Upper lobe of left lung (tissue), 6 donors: ENCODE results near the gene ACP2. TPM values are rescaled to one million over a fixed set of nuclear protein-coding genes. Genes with fewer than 3 reads are reported as not detected.

Experiments
- ATAC-seq, 2 donors: fragments of 200-7000 bp; cut with Tn5 transposase; one replicate each; pipeline ENCODE4 v1.9.1; 2022; ENCODE audit warnings: mild to moderate bottlenecking in 2 of 2, moderate library complexity in 2 of 2; ENCODE audit not compliant: low FRiP score in 2 of 2
- DNase-seq, 2 donors: peaks; one replicate each; pipeline ENCODE4 v3.0.0-alpha.2; 2019 to 2020
- H3K27ac ChIP-seq, 4 donors: fragments of 200-600 bp; sonication (generic); one replicate each; pipeline ENCODE4 v1.5.1; 2016 to 2019
- H3K27me3 ChIP-seq, 4 donors: fragments of 200-600 bp; sonication (generic); one replicate each; pipeline ENCODE4 v1.5.1; 2017 to 2019
- H3K36me3 ChIP-seq, 4 donors: fragments of 200-600 bp; sonication (generic); one replicate each; pipeline ENCODE4 v1.5.1; 2016 to 2019
- H3K4me1 ChIP-seq, 4 donors: fragments of 200-600 bp; sonication (generic); one replicate each; pipeline ENCODE4 v1.5.1; 2018 to 2019
- H3K4me3 ChIP-seq, 4 donors: fragments of 200-600 bp; sonication (generic); one replicate each; pipeline ENCODE4 v1.5.1; 2017 to 2019; ENCODE audit warnings: mild to moderate bottlenecking in 2 of 4, moderate library complexity in 1 of 4
- H3K9me3 ChIP-seq, 4 donors: fragments of 200-600 bp; sonication (generic); one replicate each; pipeline ENCODE4 v1.5.1; 2018 to 2019
- EP300 ChIP-seq, 4 donors: sonication (generic); formaldehyde crosslinking; IDR thresholded peaks; one replicate each; pipeline ENCODE4 v1.5.1; 2017; ENCODE audit warnings: antibody characterized with exemption in 4 of 4, control low read depth in 2 of 4
- POLR2A ChIP-seq, 4 donors: fragments of 450-650 bp; IDR thresholded peaks; one replicate each; pipeline ENCODE4 v1.5.1; 2016 to 2017; ENCODE audit warnings: antibody characterized with exemption in 4 of 4, mild to moderate bottlenecking in 2 of 4
- POLR2AphosphoS5 ChIP-seq, 2 donors: sonication (generic); formaldehyde crosslinking; IDR thresholded peaks; one replicate each; pipeline ENCODE4 v1.5.1; 2017; ENCODE audit warnings: antibody characterized with exemption in 2 of 2
- WGBS, 2 donors: methylation state at CpG; one replicate each; pipeline ENCODE4 v1.1.5; 2017 to 2018; 5-methylcytosine and 5-hydroxymethylcytosine counted together
- total RNA-seq, 6 donors: library from RNA; depleted of rRNA in 4 of 6; stranded (reverse); fragments of >200 nt in 4 of 6; gene quantifications; one replicate each; pipeline versions ENCODE4 v1.1.0 to v1.2.1, GENCODE V29; 2016 to 2021
- TF ChIP-seq, protein P1 (sequence below), 6 experiments: fragments of 450-650 bp in 4 of 6; fragments of 200-600 bp in 2 of 6; sonication (generic) in 2 of 6; IDR thresholded peaks; one replicate each; pipeline ENCODE4 v1.5.1; 2016 to 2019; ENCODE audit warnings: antibody characterized with exemption in 6 of 6
- donor health status: DM: no; HTN: no; CAD: no; lungs with moderate emphysema.
- donor health status: DM: no; HTN: yes; CAD: no; lungs with severe emphysema.

The ACP2 gene
- total RNA-seq, 6 donors from 2014 or later, result 37.0 to 78.6 (median 46.5) TPM

DNA sequence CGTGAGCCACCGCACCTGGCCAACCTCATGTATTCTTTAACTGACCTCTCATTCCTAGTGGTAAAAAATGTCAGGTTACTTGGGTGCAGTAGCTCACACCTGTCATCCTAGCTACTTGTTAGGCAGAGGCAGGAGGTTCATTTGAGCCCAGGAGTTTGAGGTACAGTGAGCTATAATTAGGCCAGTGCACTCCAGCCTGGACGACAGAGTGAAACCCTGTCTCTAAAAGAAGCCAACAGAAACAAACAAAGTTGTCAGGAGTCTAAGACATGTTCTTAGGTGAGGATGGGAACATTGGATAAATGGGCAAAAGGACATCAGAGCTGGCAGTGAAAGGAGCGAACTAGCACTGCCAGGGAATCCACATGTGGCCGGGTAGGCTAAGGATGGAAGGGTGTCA is 39.5 kb upstream of the ACP2 start:
- 84 to 92% methylated on average over 5 of the region's 5 CpGs for WGBS, 2 donors
- no peaks in the 10 kb centered on the region for H3K4me1 ChIP-seq
- H3K9me3 ChIP-seq, result no peaks in the 10 kb centered on the region
- ATAC-seq, result no peak
- no peak for DNase-seq
- TF ChIP-seq EP300 (IDR thresholded peaks at IDR 0.05) (no peak), POLR2A (IDR thresholded peaks at IDR 0.05) (no peak), POLR2AphosphoS5 (IDR thresholded peaks at IDR 0.05) (no peak)
- TF ChIP-seq, protein P1, sequence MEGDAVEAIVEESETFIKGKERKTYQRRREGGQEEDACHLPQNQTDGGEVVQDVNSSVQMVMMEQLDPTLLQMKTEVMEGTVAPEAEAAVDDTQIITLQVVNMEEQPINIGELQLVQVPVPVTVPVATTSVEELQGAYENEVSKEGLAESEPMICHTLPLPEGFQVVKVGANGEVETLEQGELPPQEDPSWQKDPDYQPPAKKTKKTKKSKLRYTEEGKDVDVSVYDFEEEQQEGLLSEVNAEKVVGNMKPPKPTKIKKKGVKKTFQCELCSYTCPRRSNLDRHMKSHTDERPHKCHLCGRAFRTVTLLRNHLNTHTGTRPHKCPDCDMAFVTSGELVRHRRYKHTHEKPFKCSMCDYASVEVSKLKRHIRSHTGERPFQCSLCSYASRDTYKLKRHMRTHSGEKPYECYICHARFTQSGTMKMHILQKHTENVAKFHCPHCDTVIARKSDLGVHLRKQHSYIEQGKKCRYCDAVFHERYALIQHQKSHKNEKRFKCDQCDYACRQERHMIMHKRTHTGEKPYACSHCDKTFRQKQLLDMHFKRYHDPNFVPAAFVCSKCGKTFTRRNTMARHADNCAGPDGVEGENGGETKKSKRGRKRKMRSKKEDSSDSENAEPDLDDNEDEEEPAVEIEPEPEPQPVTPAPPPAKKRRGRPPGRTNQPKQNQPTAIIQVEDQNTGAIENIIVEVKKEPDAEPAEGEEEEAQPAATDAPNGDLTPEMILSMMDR (IDR thresholded peaks at IDR 0.05), result no peak
- H3K4me3 ChIP-seq, result no peak overlapping the region
- no peak overlapping the region for H3K27ac ChIP-seq
- H3K36me3 ChIP-seq, result peaks cover 74 to 100% (median 98%) of the 10 kb centered on the region in 4 donors
- no peaks in the 10 kb centered on the region for H3K27me3 ChIP-seq

DNA sequence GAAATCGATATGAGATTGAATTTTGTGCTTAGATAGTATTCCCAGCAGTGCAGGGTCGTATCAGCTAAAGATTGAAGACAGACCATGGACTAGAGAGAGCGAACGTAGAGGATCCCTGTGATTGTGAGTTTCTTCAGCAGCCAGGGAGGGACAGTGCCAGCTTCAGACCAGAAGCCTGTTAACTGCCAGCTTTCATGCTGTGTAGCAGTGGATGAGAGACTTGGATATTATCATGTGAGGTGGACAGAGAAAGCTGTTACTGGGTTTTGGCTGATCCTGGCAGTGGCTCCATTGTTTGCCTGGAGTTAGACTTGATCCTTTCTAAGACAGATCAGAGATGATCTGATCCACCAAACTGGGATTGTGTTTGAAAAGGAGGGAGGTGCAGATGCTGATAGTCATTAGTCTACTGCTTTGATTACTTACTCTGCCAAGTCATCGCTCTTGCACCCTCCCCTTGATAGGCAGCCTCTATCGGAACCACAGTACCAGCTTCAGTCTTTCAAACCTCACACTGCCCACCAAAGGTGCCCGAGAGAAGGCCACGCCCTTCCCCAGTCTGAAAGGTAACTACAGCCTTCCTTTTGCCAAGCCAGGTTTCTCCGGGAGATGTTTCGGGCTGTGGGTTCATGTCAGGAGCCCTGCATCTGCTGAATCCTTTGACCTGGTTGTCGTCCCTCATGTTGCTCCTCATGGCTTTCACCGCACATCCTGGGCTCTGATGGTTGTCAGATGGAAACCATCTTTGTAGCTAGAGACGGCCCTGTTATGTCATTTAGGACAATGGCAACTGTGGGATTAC is 37.6 kb upstream of the ACP2 start:
- H3K4me1 ChIP-seq, result no peaks in the 10 kb centered on the region
- no peak overlapping the region for H3K27ac ChIP-seq
- WGBS, 2 donors, result 95 to 97% methylated on average over 13 of the region's 13 CpGs
- TF ChIP-seq EP300 (IDR thresholded peaks at IDR 0.05) (no peak), POLR2AphosphoS5 (IDR thresholded peaks at IDR 0.05) (no peak), POLR2A (IDR thresholded peaks at IDR 0.05) (no peak)
- TF ChIP-seq, protein P1 (IDR thresholded peaks at IDR 0.05), result no peak
- H3K9me3 ChIP-seq, result no peaks in the 10 kb centered on the region
- no peak for ATAC-seq
- H3K27me3 ChIP-seq, result no peaks in the 10 kb centered on the region
- no peak overlapping the region for H3K4me3 ChIP-seq
- peaks cover 77 to 100% (median 98%) of the 10 kb centered on the region in 4 donors for H3K36me3 ChIP-seq
- DNase-seq, result no peak

DNA sequence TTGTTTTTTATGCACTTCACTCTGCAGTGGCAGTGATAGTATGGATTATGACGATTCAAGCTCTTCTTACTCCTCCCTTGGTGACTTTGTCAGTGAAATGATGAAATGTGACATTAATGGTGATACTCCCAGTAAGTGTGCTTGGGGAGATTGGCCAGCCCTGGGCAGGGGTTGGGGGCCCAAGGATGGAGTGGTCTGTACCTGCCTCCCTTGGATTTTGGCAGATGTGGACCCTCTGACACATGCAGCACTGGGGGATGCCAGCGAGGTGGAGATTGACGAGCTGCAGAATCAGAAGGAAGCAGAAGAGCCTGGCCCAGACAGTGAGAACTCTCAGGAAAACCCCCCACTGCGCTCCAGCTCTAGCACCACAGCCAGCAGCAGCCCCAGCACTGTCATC is 35.5 kb upstream of the ACP2 start:
- no peak for DNase-seq
- Histone ChIP-seq H3K27ac (no peak overlapping the region), H3K27me3 (no peaks in the 10 kb centered on the region), H3K4me3 (no peak overlapping the region), H3K9me3 (no peaks in the 10 kb centered on the region), H3K4me1 (no peaks in the 10 kb centered on the region), H3K36me3 (peaks cover 81 to 100% (median 98%) of the 10 kb centered on the region in 4 donors)
- peak in 1 of 2 donors; percentile 20 for ATAC-seq
- TF ChIP-seq, protein P1 (IDR thresholded peaks at IDR 0.05), result no peak
- TF ChIP-seq POLR2AphosphoS5 (IDR thresholded peaks at IDR 0.05) (no peak), EP300 (IDR thresholded peaks at IDR 0.05) (no peak), POLR2A (IDR thresholded peaks at IDR 0.05) (no peak)
- WGBS, 2 donors, result 90 to 99% methylated on average over 4 of the region's 4 CpGs

DNA sequence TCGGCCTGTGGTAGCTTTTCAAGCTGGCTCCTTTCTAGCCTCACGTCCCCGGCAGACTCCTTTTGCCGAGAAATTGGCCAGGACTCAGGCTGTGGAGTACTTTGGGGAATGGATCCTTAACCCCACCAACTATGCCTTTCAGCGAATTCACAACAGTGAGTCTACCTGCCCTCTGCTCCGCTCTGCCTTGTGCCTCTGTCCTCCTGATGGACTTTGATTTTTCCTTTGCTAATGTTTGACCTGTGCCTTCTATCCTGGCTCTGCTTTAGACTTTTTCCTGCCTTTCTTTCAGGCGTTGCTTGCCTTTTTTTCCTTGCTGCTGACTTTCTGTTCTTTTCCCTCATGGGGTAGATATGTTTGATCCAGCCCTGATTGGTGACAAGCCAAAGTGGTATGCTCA is 33.8 kb upstream of the ACP2 start:
- H3K27ac ChIP-seq, result no peak overlapping the region
- no peak overlapping the region for H3K4me3 ChIP-seq
- H3K27me3 ChIP-seq, result no peaks in the 10 kb centered on the region
- H3K9me3 ChIP-seq, result no peaks in the 10 kb centered on the region
- TF ChIP-seq POLR2AphosphoS5 (IDR thresholded peaks at IDR 0.05) (no peak), EP300 (IDR thresholded peaks at IDR 0.05) (no peak), POLR2A (IDR thresholded peaks at IDR 0.05) (no peak)
- TF ChIP-seq, protein P1 (IDR thresholded peaks at IDR 0.05), result no peak
- peaks cover 83 to 100% (median 97%) of the 10 kb centered on the region in 4 donors for H3K36me3 ChIP-seq
- ATAC-seq, result no peak
- no peaks in the 10 kb centered on the region for H3K4me1 ChIP-seq
- no peak for DNase-seq
- 93 to 94% methylated on average over 7 of the region's 7 CpGs for WGBS, 2 donors

DNA sequence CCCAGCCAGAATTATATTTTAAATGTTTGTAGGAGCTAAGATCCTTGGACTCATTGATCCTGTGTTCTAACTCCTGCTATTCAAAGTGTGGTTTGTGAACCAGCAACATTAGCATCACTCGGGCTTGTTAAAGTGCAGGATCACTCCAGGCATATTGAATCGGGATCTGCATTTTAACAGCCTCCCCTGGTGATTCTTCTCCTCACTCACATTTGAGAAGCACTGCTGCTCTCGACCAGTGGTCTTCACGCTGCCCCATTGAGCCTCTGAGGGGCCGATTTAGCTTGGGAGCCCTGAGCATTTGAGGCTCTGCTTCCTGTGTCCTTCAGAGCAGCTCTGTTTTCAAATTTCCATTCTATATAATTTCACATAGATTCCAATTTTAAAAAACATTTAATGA is 32.2 kb upstream of the ACP2 start:
- DNase-seq (no peak), ATAC-seq (no peak)
- WGBS, 2 donors, result 83 to 84% methylated on average over 5 of the region's 5 CpGs
- TF ChIP-seq EP300 (IDR thresholded peaks at IDR 0.05) (no peak), POLR2A (IDR thresholded peaks at IDR 0.05) (no peak), POLR2AphosphoS5 (IDR thresholded peaks at IDR 0.05) (no peak)
- TF ChIP-seq, protein P1 (IDR thresholded peaks at IDR 0.05), result no peak
- Histone ChIP-seq H3K4me3 (no peak overlapping the region), H3K27ac (no peak overlapping the region), H3K9me3 (no peaks in the 10 kb centered on the region), H3K36me3 (peaks cover 76 to 100% (median 97%) of the 10 kb centered on the region in 4 donors), H3K27me3 (no peaks in the 10 kb centered on the region), H3K4me1 (peaks cover 0 to 3% (median 0%) of the 10 kb centered on the region in 4 donors)
